Measurements from ENCODE around the gene RMDN3.

RMDN3 gene

DNA sequence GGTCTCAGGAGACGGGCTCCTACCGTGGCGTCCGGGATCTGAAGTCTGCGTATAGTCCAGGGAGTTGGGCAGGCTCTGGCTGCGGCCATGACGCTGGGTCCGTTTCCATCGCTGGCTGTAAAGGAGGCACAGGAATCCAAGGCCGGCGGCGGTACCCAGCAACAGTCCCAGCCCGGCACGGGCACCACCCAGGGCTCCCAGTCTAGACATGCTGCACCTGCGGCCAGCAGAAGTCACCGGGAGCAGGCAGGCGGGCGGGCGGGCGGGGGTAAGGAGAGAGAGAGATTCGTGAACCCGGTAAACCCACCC lies 526 bp downstream of the RMDN3 start:
- Histone ChIP-seq H3K27me3 (ENCODE audit: insufficient read depth, low read depth) (no peaks in the 10 kb centered on the region), H3K36me3 (ENCODE audit: insufficient read depth) (no peaks in the 10 kb centered on the region), H3K4me2 (peak overlapping the region; percentile 91), H4K20me1 (ENCODE audit: insufficient read depth) (no peaks in the 10 kb centered on the region), H3K4me1 (ENCODE audit: low read depth, poor library complexity, severe bottlenecking) (peaks cover 26% of the 10 kb centered on the region), H3K9ac (peak overlapping the region; percentile 97), H2AFZ (ENCODE audit: low read depth) (peak overlapping the region; percentile 80; the same call in 1 of the 2 replicates), H3K79me2 (ENCODE audit: insufficient read depth, low read depth) (peaks cover 33% of the 10 kb centered on the region), H3K27ac (peak overlapping the region; percentile 91), H3K4me3 (IDR thresholded peaks at IDR 0.05; ENCODE audit: insufficient read depth, low read depth, low read length) (no peak overlapping the region)
- TF ChIP-seq, protein P1, sequence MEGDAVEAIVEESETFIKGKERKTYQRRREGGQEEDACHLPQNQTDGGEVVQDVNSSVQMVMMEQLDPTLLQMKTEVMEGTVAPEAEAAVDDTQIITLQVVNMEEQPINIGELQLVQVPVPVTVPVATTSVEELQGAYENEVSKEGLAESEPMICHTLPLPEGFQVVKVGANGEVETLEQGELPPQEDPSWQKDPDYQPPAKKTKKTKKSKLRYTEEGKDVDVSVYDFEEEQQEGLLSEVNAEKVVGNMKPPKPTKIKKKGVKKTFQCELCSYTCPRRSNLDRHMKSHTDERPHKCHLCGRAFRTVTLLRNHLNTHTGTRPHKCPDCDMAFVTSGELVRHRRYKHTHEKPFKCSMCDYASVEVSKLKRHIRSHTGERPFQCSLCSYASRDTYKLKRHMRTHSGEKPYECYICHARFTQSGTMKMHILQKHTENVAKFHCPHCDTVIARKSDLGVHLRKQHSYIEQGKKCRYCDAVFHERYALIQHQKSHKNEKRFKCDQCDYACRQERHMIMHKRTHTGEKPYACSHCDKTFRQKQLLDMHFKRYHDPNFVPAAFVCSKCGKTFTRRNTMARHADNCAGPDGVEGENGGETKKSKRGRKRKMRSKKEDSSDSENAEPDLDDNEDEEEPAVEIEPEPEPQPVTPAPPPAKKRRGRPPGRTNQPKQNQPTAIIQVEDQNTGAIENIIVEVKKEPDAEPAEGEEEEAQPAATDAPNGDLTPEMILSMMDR (conservative IDR thresholded peaks at IDR 0.05; ENCODE audit: low read depth, low read length) = no peak

DNA sequence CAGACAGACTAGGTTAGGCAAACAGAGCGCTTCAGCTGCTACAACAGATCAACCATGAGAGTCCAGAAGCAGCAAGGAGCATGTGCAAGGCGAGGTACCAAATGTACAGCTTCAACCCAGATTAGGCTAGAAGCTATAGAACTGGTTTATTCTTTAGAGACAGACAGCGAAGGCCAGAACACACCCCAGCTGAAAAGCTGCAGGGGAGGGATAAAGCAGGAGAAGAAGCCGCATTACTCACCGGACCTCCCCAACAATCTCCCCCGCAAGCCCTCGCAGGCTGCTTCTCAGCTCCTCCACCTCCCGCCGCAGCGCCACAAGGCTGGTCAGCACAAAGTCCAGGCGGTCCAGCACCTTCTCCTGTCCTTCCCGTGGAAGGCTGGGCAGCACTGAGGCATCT lies 3.3 kb downstream of the RMDN3 start:
- Histone ChIP-seq H3K9ac (no peak overlapping the region), H3K36me3 (ENCODE audit: insufficient read depth) (peaks cover 2% of the 10 kb centered on the region; the same call in 1 of the 2 replicates), H3K79me2 (ENCODE audit: insufficient read depth, low read depth) (peaks cover 33% of the 10 kb centered on the region), H3K4me2 (no peak overlapping the region), H4K20me1 (ENCODE audit: insufficient read depth) (no peaks in the 10 kb centered on the region), H3K4me1 (ENCODE audit: low read depth, poor library complexity, severe bottlenecking) (peaks cover 46% of the 10 kb centered on the region), H2AFZ (ENCODE audit: low read depth) (no peak overlapping the region), H3K27ac (no peak overlapping the region), H3K27me3 (ENCODE audit: insufficient read depth, low read depth) (no peaks in the 10 kb centered on the region), H3K4me3 (IDR thresholded peaks at IDR 0.05; ENCODE audit: insufficient read depth, low read depth, low read length) (no peak overlapping the region)
- TF ChIP-seq, protein P1 (conservative IDR thresholded peaks at IDR 0.05; ENCODE audit: low read depth, low read length) = no peak

DNA sequence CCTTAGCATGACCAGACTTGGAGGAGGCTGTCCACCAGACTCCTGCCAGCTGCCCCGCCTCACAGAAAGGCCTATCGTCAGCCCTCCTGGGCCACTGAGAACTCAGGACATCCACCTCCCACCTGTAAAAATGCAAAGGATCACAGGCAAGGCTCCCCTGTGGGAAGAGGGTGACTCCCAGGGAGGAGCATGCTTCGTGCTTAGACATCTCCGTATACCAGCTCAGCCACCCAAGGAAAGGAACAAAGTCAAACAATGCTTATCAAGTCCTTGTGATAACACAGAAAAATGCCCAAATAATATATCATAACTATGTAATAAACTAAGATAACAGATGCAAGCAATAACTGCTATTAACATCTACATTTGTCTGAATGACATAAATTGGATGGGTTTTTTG lies 4.2 kb downstream of the RMDN3 start:
- peaks cover 33% of the 10 kb centered on the region for H3K79me2 ChIP-seq (ENCODE audit: insufficient read depth, low read depth)
- no peaks in the 10 kb centered on the region for H3K27me3 ChIP-seq (ENCODE audit: insufficient read depth, low read depth)
- H3K27ac ChIP-seq = no peak overlapping the region
- peaks cover 53% of the 10 kb centered on the region for H3K4me1 ChIP-seq (ENCODE audit: low read depth, poor library complexity, severe bottlenecking)
- TF ChIP-seq, protein P1 (conservative IDR thresholded peaks at IDR 0.05; ENCODE audit: low read depth, low read length) = no peak
- peaks cover 2% of the 10 kb centered on the region; the same call in 1 of the 2 replicates for H3K36me3 ChIP-seq (ENCODE audit: insufficient read depth)
- no peak overlapping the region for H3K4me3 ChIP-seq (IDR thresholded peaks at IDR 0.05; ENCODE audit: insufficient read depth, low read depth, low read length)
- no peak overlapping the region for H2AFZ ChIP-seq (ENCODE audit: low read depth)
- no peak overlapping the region for H3K9ac ChIP-seq
- H4K20me1 ChIP-seq (ENCODE audit: insufficient read depth) = no peaks in the 10 kb centered on the region
- no peak overlapping the region for H3K4me2 ChIP-seq

DNA sequence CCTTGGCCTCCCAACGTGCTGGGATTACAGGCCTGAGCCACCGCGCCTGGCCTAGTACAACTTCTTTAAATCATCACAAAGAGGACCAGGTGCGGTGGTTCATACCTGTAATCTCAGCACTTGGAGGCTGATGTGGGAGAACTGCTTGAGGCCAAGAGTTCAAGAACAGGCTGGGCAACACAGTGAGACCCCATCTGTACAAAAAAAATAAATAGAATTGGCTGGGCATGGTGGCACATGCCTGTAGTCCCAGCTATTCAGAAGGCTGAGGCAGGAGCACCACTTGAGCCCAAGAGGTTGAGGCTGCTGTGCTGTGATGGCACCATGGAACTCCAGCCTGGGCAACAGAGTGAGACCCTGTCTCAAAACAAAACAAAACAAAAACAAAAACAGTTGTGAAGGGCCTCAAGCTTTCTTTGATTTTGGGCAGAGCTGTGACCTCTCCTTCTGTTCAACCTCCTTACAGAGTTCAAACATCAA lies 5.9 kb downstream of the RMDN3 start:
- Histone ChIP-seq H3K36me3 (ENCODE audit: insufficient read depth) (peaks cover 2% of the 10 kb centered on the region; the same call in 1 of the 2 replicates), H3K79me2 (ENCODE audit: insufficient read depth, low read depth) (peaks cover 26% of the 10 kb centered on the region)

More for the DNA sequence above, 5.9 kb downstream of the RMDN3 start:
- H3K4me2 ChIP-seq = no peak overlapping the region
- no peak overlapping the region for H3K27ac ChIP-seq
- no peak overlapping the region for H2AFZ ChIP-seq (ENCODE audit: low read depth)
- H4K20me1 ChIP-seq (ENCODE audit: insufficient read depth) = no peaks in the 10 kb centered on the region
- no peak overlapping the region for H3K9ac ChIP-seq
- H3K27me3 ChIP-seq (ENCODE audit: insufficient read depth, low read depth) = no peaks in the 10 kb centered on the region
- H3K4me3 ChIP-seq (IDR thresholded peaks at IDR 0.05; ENCODE audit: insufficient read depth, low read depth, low read length) = no peak overlapping the region
- H3K4me1 ChIP-seq (ENCODE audit: low read depth, poor library complexity, severe bottlenecking) = peaks cover 65% of the 10 kb centered on the region
- TF ChIP-seq, protein P1 (conservative IDR thresholded peaks at IDR 0.05; ENCODE audit: low read depth, low read length) = no peak
